Measurements from ENCODE around the gene DPRX.
"Not testable (repeated sequence)": the region's sequence is repeated elsewhere in the genome, so short reads cannot be mapped to it uniquely, and the experiment has no call there.

DPRX gene

DNA sequence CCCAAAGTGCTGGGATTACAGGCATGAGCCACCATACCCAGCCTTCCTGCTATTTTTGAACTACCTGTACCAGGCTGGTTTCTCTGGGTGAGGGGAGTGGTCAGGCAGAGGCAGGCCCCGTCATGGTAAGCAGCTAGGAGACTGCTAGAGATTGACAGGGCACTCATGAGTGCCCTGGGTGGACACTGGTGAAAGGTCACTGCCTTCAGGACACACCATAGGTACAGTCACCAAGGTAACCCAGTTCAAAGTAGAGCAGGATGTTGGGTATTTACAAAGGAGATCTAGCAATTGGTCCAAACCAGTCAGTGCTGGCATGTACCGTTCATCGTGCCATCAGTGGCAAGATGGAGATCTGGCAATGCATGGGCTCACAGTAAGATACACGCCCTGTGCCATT, 25.5 kb downstream of the DPRX start:
- no peak for TF ChIP-seq ZNF274 (IDR thresholded peaks at IDR 0.05; ENCODE audit: low read depth, low read length)
- H3K4me3 ChIP-seq (ENCODE audit: low read length): no peak overlapping the region

DNA sequence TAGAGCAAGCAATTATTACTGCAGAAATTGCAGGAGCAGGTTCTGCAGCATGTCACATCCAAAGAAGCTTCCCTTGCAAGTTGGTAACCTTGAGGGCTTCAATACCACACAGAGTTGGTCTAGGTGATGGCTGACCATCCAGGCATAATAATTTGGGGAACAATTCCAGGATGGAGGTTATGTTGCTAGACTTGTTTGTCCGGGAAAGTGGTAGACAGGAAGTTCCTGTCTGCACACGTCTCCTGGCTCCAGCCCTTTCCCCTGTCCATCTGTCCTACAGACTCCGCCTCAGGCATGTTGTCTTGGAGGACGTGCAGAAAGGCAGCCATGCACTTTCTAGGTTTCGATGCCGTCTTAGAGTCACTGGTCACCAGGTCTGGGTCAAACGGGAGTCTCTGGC, 26.0 kb downstream of the DPRX start:
- H3K4me3 ChIP-seq (ENCODE audit: low read length): no peak overlapping the region
- TF ChIP-seq ZNF274 (IDR thresholded peaks at IDR 0.05; ENCODE audit: low read depth, low read length): no peak

DNA sequence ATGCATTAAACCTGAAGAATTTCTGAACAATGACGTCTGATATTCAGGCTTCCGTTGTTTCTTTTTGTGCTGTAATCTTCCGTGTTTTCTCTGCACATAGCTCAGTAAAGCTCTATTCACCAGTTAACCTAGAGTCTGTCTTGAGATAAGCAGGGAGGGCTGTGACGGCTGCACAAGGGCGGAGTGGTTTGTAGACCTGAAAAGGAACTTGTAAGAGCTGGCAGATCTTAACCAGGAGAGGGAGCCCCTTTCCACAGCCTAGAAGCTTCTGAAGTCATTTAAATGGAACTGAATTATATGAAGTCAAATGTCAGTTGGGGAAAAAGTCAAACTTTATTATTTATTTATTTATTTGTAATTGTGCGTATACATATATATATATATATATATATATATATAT, 27.5 kb downstream of the DPRX start:
- no peak overlapping the region for H3K4me3 ChIP-seq (ENCODE audit: low read length)
- TF ChIP-seq ZNF274 (IDR thresholded peaks at IDR 0.05; ENCODE audit: low read depth, low read length): no peak

DNA sequence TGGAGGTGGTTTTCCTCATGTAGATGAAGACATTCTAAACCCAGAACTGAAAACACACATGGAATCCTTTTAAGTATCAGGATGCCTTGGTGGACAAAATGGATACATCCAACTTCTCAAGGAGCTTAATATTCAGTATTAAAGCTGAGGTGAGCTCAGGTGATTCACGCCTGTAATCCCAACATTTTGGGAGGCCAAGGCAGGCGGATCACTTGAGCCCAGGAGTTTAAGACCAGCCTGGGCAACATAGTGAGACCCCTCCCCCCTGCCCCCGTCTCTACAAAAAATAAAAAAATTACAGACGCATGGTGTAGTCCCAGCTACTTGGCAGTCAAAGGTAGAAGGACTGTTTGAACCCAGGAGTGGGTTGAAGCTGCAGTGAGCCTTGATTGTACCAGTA, 28.8 kb downstream of the DPRX start:
- no peak overlapping the region for H3K4me3 ChIP-seq (ENCODE audit: low read length)
- no peak for TF ChIP-seq ZNF274 (IDR thresholded peaks at IDR 0.05; ENCODE audit: low read depth, low read length)

DNA sequence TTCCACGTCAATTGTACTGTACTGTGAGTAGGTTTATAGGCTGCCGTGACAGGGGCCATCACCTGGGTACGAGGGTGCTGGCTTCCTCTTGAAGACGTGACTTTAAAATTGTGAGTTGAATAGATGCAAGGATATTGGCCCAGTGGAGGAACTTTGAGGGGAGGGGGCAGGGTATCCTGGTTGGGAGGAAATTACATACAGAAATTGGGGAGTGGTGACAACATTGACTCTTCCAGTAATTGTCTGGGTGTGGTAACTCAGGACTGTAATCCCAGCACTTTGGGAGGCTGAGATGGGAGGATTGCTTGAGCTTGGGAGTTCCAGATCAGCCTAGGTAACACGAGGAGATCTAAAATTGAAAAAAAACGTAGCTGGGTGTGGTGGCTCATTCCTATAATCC, 30.4 kb downstream of the DPRX start:
- no peak for TF ChIP-seq ZNF274 (IDR thresholded peaks at IDR 0.05; ENCODE audit: low read depth, low read length)
- H3K4me3 ChIP-seq (ENCODE audit: low read length): no peak overlapping the region

DNA sequence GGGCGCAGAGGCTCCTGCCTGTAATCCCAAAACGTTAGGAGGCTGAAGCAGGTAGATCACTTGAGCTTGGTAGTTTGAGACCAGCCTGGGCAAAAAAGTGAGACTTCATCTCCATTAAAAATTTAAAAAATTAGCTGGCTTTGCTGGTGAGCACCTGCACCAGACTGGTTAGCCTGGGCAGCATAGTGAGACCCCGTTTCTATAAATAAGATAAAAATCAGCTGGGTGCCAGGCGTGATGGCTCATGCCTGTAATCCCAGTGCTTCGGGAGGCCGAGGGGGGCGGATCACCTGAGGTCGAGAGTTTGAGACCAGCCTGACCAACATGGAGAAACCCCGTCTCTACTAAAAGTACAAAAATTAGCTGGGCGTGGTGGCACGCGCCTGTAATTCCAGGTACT, 32.4 kb downstream of the DPRX start:
- no peak for TF ChIP-seq ZNF274 (IDR thresholded peaks at IDR 0.05; ENCODE audit: low read depth, low read length)
- H3K4me3 ChIP-seq (ENCODE audit: low read length): no peak overlapping the region

DNA sequence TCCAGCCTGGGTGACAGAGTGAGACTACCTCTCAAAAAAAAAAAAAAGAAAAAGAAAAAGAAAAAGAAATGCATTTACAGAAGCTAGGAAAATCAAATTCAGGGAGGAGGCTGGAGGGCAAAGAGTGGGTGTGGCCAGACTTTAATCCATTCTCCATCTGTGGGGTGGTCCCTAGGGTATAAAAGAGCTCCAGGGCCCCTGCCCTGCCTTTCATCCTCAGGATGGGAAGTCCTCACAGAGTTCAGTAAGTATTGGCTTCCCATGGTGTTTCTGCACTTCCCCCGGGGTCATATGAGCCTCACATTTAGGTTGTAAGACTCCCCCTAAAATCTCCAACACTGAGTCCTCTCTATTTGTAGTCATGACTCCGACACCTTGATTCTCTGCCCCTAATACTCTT, 33.0 kb downstream of the DPRX start:
- no peak for TF ChIP-seq ZNF274 (IDR thresholded peaks at IDR 0.05; ENCODE audit: low read depth, low read length)

DNA sequence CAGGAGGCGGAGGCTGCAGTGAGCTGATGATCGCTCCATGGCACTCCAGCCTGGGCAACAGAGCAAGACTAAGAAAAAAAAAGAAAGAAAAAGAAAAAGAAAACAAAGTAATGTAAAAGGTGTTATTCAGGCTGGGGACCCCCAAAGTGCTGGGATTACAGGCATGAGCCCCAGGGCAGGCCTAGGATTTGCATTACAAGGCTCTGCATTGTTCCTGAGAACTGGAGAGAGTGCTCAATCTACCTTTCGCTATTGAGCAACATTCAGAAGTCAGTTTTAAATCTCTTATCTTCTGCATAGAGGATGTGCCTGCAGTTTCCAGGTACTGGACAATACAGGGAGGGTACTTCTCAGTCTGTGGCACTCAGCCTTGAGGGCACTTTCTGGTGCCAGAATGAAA, 34.5 kb downstream of the DPRX start:
- H3K4me3 ChIP-seq (ENCODE audit: low read length): not testable (repeated sequence)

More for the DNA sequence above, 33.0 kb downstream of the DPRX start:
- no peak overlapping the region for H3K4me3 ChIP-seq (ENCODE audit: low read length)

DNA sequence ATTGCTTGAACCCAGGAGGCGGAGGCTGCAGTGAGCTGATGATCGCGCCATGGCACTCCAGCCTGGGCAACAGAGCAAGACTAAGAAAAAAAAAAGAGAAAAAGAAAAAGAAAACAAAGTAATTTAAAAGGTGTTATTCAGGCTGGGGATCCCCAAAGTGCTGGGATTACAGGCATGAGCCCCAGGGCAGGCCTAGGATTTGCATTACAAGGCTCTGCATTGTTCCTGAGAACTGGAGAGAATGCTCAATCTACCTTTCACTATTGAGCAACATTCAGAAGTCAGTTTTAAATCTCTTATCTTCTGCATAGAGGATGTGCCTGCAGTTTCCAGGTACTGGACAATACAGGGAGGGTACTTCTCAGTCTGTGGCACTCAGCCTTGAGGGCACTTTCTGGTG, 37.0 kb downstream of the DPRX start:
- H3K4me3 ChIP-seq (ENCODE audit: low read length): not testable (repeated sequence)

DNA sequence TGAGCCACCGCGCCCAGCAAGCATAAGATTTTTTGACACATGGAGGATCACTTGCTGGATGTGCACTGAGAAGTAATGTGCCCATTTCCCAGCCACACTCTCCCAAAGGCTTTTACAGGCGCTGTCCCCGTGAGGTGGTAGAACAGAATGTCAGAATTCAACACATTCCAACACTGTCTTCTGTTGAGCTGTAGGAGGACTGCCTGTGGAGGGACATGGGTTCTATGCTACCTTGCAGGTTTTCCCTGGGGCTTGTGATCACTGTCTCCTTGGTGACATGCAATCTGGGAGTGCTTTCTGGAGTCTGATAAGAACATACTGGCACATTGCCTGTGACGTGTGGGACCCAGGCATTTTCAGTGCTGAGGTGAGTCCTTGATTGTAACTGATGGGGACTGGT, 38.5 kb downstream of the DPRX start:
- TF ChIP-seq ZNF274 (IDR thresholded peaks at IDR 0.05; ENCODE audit: low read depth, low read length): no peak

DNA sequence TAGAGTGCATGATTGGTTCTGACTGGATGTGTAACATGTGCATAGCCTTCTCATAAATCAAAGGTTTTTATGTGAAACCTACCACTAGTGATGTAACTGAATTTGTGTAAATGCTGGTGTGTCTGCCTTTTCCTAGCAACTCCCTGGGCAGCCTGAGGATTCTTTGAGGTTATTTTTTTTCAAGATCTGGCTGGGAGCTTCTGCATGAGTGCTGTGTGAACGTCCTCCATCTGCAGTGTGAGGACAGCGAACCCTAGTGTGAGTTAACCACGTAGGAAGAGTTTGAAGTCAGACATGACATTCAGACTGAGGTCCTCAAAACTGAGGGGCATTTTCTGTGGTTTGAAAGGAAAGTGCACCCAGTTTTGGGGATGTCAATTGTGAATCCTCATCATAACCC, 39.9 kb downstream of the DPRX start:
- no peak overlapping the region for H3K4me3 ChIP-seq (ENCODE audit: low read length)
- no peak for TF ChIP-seq ZNF274 (IDR thresholded peaks at IDR 0.05; ENCODE audit: low read depth, low read length)

More for the DNA sequence above, 38.5 kb downstream of the DPRX start:
- no peak overlapping the region for H3K4me3 ChIP-seq (ENCODE audit: low read length)

All from GM08714 (cell line).